Renal pelvis (tissue), 4 donors: ENCODE measurements around the gene KLHL21. TPM values are rescaled to one million over a fixed set of nuclear protein-coding genes. Genes with fewer than 3 reads are reported as not detected.
"Not testable (repeated sequence)": the region's sequence is repeated elsewhere in the genome, so short reads cannot be mapped to it uniquely, and the experiment has no call there.

Experiments
- DNase-seq: peaks from one replicate; pipeline ENCODE4 v3.0.0-alpha.2; 2013
- polyA plus RNA-seq, 3 donors: library from polyadenylated mRNA; unstranded; fragments of 120-200 nt; gene quantifications; one replicate each; pipeline ENCODE4 v1.2.1, GENCODE V29; 2013; ENCODE audit not compliant: insufficient read length in 3 of 3

KLHL21 gene
- polyA plus RNA-seq, 3 donors, result 16.3 to 17.8 (median 17.6) TPM

DNA sequence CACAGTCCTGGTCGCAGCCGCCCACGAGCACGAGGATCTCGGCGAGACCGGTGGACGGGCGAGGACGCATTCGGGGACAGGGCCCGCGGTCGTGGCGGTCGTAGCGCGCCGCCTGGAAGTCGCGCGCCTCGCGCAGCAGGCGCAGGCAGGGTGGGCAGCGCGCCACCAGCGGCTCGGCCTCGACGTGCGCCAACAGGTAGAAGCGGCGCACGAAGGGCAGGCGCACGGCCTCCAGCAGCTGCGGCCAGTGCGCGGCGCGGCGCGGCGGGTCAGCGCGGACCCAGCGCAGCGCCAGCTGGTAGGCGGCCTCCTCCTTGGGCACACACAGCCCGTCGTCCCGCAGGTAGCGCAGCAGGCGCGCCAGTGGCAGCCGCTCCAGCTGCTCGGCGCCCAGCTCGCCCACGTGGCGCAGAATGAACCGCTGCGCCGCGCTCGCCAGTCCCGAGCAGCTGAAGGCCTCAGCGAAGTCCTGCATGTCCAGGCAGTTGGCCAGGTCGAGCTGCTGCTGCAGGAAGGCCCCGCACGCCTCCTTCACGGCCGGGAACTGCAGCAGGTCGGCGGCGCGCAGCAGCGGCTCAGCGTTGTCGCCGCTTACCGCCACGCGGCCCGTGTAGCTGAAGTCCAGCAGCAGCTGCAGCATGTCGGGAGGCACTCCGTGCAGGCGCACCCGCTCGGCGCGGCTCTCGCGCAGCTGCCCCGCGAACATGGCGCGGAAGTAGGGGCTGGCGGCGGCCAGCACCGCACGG lies 573 bp downstream of the KLHL21 start:
- DNase-seq, result no peak

DNA sequence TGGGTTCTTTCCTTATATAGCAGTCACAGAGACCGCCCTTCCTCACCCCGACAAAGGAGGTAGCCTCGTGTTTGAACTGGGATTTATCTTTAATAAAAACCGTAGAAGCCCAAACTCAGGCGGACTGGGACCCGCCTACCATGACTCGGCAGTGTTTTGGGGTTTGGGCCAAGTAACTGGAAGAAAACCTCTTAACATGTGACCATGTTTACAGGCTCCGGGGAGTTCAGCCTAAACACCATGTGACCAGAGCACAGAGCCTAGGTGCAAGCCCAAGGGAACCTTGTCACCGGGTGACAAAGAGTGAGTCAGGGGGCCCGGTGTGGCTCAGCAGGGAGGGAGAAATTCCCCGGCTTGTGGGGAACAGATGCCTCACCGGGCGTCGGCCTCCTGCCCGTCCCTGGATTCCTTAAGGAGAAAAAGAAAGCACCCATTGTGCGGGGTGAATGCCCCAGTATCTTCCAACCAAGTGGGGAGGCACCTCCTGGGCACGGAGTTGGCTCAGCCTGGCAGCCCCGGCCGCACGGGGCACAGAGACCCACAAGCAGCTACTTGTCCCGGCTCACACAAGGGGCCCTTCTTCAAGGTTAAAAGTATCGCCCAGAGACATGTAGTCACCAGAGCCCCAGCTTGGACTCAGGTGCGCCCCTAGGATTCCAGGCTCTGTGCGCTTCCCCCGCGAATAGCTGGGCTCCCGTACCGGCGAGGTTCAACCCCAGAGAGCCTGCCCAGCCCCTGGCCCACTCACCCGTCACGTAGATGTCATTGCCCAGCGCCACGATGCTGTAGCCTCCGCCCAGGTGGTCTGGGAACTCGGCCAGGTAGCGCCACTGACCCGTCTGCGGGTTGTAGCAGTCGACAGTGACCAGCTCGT lies 1.4 kb downstream of the KLHL21 start:
- peak; percentile 45 for DNase-seq

DNA sequence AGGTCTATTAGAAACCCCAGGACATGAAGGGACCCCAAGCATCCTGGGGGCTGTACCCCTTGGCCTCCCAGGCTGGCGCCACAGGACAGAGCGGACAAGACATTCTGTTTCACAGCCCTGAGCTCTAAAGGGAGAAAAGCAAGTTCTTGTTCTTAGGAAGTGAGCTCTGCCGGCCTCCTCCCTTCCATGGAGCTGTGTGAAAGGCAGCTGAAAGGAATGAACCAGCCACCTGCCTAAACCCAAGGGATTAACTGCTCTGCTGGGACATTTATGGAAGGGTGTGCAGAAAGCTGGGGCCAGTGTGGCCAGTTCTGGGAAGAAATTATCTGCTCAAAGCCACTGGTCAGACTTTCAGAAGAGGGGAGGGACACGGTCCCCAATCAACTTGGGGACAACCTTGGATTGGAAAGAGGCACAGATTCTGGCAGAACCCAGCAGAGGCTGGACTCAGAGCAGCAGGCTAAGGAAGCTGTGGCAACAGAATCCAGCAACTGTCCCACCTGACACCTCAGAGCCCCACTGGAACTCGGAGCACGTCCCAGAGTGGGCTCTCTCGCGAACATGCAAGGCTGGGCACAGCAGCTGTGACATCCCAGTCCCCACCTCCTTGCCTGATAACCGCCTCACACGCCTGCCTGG lies 2.1 kb downstream of the KLHL21 start:
- no peak for DNase-seq

DNA sequence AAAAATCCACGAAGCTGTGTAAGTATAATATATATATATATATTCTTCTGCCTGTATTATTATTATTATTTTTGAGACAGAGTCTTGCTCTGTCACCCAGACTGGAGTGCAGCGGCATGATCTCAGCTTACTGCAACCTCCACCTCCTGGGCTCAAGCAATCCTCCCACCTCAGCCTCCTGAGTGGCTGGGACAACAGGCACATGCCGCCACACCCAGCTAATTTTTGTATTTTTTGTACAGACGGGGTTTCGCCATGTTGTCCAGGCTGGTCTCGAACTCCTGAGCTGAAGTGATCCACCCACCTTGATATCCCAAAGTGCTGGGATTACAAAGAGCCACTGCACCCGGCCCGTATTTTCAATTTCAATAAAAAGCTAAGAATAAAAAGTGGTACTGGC lies 2.7 kb downstream of the KLHL21 start:
- DNase-seq, result not testable (repeated sequence)

DNA sequence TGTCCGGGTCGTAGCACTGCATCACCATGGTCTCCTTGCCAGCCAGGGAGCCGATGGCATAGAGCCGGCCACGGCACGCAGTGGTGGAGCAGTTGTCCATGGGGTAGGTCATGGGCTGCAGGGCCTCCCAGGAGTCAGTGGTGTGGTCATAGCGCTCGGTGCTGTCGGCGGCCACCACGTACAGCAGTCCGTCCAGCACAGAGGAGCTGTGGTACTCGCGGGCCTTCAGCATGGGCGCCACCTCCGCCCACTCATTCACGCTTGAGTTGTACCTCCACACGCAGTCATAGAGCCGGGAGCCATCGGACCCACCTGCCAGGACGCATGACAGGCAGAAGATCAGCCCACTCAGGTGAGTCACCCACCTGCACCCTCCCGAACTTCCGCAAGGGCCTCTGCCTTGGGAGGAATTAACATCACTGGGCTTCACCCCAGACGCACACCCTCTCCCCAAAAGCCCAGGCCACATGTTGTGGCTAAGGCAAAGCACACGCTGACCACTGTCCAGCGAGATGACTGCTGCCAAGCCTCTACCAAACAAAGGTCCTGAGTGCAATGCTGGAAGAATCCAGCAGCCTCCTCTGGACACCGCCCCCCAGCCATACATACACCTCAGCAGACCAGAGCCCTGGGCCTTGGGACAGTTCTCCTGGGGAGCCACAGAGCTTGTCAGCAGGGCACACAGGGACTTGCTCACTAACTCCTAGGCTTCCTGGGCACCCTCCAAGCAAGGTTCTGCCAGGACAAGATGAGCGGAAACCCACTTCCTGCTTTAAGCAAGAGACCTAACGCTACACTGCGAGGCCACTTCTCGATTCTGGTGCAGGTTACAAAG lies 3.3 kb downstream of the KLHL21 start:
- DNase-seq, result no peak

DNA sequence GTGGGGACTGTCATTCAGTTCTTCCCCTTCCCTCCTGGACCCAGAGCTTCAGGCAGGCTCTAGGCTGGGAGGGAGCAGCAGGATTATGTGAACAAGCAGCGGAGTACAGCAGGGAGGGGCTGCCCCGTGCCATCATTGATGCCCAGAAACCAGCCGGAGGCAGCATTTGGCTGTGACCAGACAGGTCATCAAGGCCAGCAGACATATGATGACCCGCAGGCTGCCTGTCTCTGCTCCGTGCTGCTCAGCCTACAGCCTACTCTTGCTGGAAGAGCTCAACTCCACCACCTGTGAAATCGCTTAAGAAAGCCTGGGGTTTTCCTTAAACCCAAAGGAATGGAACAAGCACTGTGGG lies 4.9 kb downstream of the KLHL21 start:
- DNase-seq, result no peak

DNA sequence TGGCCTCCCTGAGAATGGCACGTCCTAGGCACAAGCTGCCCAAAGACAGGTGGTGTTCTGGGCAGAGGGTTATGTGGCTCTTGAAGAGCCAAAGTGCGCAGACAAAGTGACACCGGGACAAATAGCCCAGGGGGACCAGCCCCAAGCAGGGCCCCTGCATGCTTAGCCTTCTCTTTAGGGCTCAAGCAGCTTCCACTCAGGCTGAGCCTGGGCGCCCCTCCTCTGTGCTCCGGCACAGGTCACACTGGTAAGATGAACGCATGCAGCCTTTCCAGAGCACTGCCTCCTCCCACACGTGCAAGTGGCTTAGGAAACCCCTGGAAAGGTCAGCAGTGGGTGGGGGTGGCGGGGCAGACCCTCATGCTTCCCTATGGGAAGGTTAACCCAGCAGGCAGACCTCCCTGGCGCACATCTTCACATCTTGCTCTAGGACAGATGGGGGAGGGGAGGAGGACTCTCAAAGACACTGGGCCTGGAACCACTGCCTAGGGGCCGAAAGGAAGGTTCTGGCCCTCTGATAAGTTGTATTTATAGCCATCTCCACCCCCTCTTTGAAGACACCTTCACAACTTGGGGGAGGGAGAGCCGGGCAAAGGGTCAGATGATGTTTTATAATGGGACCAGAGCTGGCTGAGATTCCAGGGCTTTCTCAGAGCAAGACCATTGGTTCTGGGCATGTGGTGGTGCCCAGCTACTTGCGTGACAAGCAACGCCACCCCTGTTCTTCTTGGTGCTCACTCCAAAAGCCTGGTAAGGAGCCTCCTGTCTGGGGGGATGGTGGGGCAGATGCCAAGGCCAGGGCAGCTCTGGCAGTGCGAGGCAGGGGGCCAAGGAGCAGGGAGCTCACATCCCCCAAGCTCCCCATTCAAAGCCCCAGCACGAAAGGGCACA lies 5.5 kb downstream of the KLHL21 start:
- no peak for DNase-seq

DNA sequence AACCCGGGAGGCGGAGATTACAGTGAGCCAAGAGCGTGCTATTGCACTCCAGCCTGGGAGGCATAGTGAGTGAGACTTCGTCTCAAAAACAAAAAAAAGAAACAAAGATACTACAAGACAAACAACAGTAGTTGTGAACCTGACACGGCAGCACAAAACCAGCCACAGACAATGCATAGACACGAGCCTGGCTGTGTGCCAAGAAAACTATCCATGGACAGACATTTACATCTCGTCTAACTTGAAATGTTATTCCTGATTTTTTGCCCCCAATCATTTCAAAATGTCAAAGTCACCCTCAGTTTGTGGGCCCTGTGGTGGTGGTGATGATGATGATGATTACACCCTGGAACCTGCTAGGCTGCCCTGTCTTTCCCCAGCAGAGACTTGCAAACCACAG lies 6.3 kb downstream of the KLHL21 start:
- DNase-seq, result no peak

DNA sequence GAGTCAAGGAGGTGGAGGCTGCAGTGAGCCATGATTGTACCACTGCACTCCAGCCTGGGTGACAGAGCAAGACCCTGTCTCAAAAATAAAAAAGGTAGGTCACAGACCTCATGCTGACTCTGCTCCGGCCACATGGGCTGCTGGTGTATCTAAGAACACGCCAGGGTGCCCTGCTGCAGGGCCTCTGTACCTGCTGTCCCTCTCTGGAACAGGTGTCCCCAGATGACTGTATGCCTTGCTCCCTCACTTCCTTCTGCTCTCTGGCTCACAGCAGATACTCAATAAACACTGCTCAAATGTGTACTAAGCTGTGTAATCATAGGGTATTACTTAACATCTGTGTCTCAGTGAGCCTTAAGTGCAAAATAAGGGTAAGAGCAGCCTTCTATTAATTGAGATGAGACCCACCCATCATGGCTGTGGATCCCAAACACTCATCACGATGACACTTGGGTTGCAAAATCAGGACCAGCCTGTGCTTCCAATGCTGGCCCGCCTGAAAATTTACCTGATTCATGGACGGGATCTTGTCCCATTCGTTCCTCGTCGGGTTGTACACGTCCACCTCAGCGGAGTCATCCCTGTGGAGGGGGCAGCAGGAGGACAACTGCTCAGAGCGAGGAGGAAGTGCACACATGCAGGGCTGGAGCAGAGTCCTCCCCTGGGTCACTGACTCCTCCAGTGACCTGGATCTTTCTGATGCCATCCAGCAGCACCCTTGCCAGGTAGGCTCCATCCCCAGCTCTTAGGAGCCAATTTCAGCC lies 7.5 kb downstream of the KLHL21 start:
- no peak for DNase-seq

DNA sequence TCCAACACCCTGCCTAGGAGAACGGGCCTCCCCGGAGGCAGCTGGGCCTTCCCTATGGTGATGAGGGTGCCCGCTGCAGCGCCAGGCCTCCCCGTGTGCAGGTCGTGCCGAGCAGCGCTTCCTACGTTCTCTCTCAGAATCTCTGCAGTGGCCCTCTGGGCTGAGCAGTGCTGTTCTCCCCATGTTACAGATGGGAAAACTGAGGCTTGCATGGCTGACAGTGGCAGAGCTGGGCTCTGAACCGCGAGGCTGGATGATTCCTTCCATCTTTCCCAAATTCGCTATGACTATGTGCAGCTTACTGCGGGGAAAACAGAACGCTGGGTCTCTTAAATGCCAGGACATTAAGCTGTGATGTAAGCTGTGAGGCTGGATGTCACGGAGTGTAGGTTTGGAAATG lies 8.9 kb downstream of the KLHL21 start:
- no peak for DNase-seq

DNA sequence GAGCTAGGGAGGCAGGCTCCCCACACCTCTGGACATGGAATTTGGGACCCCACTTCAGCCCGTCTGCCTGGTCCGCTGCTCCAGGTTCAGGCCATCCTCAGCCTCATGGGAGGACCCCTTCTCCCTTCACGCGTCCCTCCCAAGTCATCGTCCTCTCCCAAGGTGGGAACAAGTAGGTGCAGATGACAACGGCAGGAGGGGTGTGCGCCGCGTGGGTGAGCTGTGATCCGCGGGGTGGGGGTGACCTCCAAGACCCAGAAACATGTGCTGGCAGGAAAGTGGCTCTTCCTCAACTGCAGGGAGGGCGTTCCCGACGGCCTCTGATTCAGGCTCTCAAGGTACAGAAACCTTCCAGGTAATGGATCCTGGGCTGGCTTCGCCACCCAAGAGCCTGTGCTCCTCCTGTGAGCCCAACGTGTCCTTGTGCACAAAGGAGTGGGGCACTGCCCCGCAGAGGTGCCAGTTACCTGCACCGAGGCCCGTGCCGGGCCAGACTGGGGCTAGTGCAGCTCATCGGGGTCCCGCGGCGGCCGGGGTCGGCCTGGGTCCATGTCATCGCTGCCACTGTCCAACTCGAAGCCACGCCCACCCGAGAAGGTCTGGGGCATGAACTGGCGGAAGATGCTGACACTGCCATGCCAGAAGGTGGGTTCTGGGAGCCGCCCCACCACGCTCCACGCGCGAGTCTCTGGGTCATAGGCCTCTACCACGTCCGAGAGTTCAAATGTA lies 9.6 kb downstream of the KLHL21 start:
- DNase-seq, result no peak

DNA sequence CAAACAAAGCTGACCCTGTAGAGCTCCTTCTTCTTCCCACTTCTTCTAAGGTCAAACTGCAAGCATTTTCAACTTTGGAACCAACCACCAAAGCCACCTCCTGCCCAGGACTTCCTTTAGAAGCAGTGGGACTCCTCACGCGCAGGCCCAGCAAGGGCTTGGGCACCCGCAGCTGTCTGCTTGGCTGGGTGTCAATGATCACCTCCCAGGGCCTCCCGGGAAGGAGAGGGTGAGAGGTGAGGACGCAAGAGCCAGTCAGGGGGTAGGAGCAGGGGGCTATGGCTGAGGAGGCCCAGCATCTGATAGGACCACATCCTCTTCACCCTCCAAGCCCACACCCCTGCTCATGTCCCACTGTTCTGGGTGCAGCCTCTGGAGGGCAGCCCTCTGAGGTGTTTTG lies 10.2 kb downstream of the KLHL21 start:
- DNase-seq, result no peak

DNA sequence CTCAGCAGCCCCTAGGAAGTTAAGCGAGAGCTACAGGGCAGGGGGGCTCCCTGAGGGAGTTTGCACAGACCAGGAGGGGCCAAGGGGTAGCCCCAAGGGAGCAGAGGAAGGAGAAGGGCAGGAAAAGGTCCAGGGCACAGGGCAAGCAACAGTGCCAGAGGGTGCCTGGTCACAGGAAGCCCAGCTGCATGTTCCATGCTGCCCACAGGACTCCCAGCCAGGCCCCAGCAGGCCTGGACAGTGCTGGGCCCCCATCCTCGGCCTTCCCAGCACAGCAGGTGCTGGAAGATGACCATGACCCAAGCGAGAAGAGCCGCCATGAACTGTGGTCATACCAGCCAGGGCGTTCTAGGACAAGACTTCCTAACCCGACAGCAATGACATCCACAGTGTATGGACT lies 11.0 kb downstream of the KLHL21 start:
- no peak for DNase-seq

DNA sequence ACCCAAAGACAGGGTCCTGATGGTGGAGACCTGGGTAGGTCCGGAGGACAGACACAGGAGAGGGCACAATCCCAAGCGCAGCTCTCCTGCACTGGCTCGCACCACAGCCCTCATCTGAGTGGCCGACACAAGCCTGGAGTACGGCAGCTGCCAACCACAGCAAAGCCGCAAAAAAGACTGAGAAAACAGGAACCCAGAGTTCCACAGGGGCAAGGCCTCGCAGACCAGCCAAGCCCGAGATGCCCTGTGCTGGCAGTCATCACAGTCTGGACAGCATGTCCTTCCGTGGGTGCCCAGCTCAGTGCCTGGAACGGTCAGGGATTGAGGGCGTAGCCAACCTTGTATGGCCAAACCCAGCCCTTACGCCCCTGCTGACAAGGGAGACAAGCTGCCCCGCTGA lies 11.4 kb downstream of the KLHL21 start:
- DNase-seq, result no peak

DNA sequence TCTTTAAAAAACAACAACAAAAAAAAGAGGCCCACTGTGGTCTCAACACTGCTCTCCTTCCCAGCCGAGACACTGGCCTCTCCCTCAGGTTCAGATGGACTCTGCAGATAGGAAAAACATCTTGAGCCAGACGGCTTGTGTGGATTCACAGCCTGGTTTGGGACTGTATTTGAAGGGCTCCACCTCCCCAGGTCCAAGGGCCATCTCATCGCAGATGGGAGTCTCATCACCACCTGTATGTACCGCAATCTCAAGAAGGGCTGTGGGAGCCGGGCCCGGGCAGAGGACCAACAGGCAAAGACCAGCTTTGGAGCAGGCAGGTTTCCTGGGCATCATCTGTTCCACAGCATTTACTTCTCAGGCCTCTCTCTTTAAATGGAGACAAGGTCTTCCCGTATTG lies 12.6 kb downstream of the KLHL21 start:
- no peak for DNase-seq

DNA sequence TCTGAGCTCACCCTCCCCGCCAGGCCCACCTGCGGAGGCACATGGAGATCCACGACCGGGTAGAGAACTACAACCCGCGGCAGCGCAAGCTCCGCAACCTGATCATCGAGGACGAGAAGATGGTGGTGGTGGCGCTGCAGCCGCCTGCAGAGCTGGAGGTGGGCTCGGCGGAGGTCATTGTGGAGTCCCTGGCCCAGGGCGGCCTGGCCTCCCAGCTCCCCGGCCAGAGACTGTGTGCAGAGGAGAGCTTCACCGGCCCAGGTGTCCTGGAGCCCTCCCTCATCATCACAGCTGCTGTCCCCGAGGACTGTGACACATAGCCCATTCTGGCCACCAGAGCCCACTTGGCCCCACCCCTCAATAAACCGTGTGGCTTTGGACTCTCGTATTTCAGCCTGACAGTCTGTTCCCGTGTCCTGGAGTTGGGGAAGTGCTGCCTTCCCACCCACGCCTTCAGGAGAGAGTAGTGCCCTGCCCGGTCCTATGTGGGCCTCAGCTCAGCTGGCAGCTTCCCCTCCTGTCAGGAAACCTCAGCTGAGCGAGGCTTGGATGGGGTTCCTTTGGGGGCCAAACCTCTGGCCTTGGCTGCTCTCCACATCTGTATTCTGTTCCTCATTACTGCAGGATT lies 13.7 kb downstream of the KLHL21 start:
- no peak for DNase-seq

DNA sequence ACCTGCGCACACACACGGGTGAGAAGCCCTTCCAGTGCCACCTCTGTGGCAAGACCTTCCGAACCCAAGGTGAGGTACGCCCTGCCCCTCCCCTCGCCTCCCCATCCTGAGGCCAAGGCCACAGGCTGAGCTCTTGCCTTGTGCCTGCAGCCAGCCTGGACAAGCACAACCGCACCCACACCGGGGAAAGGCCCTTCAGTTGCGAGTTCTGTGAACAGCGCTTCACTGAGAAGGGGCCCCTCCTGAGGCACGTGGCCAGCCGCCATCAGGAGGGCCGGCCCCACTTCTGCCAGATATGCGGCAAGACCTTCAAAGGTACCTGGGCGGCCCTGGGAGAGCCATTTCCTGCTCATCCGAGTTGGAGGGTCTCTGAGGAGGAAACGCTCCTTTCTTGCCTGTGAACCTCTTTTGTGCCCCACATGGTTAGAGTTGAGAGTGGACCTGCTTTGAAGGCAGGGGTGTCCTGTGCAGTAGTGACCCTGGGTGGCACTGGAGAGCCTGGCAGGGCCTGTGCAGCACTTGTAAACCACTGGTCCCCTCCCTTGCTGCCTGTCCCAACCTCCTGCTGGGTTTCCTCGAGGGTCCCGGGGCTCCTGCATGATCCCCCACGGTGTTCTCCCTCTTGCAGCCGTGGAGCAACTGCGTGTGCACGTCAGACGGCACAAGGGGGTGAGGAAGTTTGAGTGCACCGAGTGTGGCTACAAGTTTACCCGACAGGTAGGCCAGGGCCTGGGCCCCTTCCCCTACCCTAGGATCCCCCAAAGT lies 14.4 kb downstream of the KLHL21 start:
- no peak for DNase-seq
